Panc1 (cell line): ENCODE measurements around the gene DIS3L2. TPM values are rescaled to one million over a fixed set of nuclear protein-coding genes. Genes with fewer than 3 reads are reported as not detected.

ENCODE experiments used
- ATAC-seq: fragments of 200-7000 bp; cut with Tn5 transposase; 2 replicates; pipeline ENCODE4 v1.9.1; 2020; ENCODE audit warnings: mild to moderate bottlenecking, moderate library complexity
- BruUV-seq: library from RNA; stranded (reverse); fragments of 400-500 nt; replicated peaks from 2 replicates; lab custom pipeline; 2021; lab: Mats Ljungman, UMichigan
- CTCF ChIA-PET: fragments of 300-600 bp; sonication (Branson Sonifier 250); formaldehyde crosslinking; loops from one replicate; lab custom pipeline; 2022; ENCODE audit warnings: antibody characterized with exemption; lab: Charles Lee
- POLR2A ChIA-PET: fragments of 300-600 bp; sonication (Branson Sonifier 250); formaldehyde crosslinking; loops from one replicate; lab custom pipeline; 2022; ENCODE audit warnings: antibody characterized with exemption; lab: Charles Lee
- DNase-seq: peaks from one replicate; pipeline ENCODE4 v3.0.0-alpha.2; 2010; ENCODE audit warnings: low read depth, low spot score
- H3K27ac ChIP-seq: 2 replicates; pipeline ENCODE4 v1.5.1; 2011; ENCODE audit warnings: mild to moderate bottlenecking, low read length, inconsistent platforms
- H3K27me3 ChIP-seq: fragments of 200-500 bp; sonication (Bioruptor generic); 2 replicates; pipeline ENCODE4 v1.6.0; 2014; ENCODE audit warnings: low read length, inconsistent platforms; ENCODE audit not compliant: control insufficient read depth, insufficient read depth
- H3K36me3 ChIP-seq: fragments of 200-500 bp; sonication (Bioruptor generic); 2 replicates; pipeline ENCODE4 v1.5.1; 2014; ENCODE audit warnings: inconsistent platforms, mild to moderate bottlenecking, low read length, moderate library complexity; ENCODE audit not compliant: control insufficient read depth, insufficient read depth
- H3K4me1 ChIP-seq: 2 replicates; pipeline ENCODE4 v1.5.1; 2011; ENCODE audit warnings: inconsistent platforms, mild to moderate bottlenecking, low read length, moderate library complexity; ENCODE audit not compliant: control insufficient read depth, insufficient read depth
- H3K4me3 ChIP-seq, 2 experiments: 2 replicates each; pipeline ENCODE4 v1.5.1; 2011 to 2012; ENCODE audit warnings: low read depth in 2 of 2, low read length in 2 of 2, mild to moderate bottlenecking in 2 of 2, inconsistent platforms in 1 of 2, moderate library complexity in 1 of 2
- H3K9me3 ChIP-seq: fragments of 200-500 bp; sonication (Bioruptor generic); 2 replicates; pipeline ENCODE4 v1.5.1; 2014; ENCODE audit warnings: low read depth, mild to moderate bottlenecking, inconsistent platforms, low read length, moderate library complexity; ENCODE audit not compliant: control insufficient read depth, insufficient read depth
- POLR2AphosphoS5 ChIP-seq: IDR thresholded peaks from 2 replicates; pipeline ENCODE4 v1.6.1; 2012; ENCODE audit warnings: mild to moderate bottlenecking, low read depth, low read length, moderate library complexity
- SIN3A ChIP-seq: IDR thresholded peaks from 2 replicates; pipeline ENCODE4 v1.6.1; 2012; ENCODE audit warnings: low read depth, mild to moderate bottlenecking, low read length, moderate library complexity, borderline replicate concordance; ENCODE audit not compliant: insufficient read depth
- TCF7L2 ChIP-seq: IDR thresholded peaks from 2 replicates; pipeline ENCODE4 v1.6.1; 2011; ENCODE audit warnings: mild to moderate bottlenecking, low read depth, low read length, inconsistent platforms
- in situ Hi-C: cut with HindIII; loops from 2 replicates; pipeline ENCODE4 v1.10.0; 2016; ENCODE audit warnings: low sequenced_read_pairs, low pct_unique_long_range_greater_than_20kb
- intact Hi-C: fragments of 100-400 bp; cut with micrococcal nuclease; formaldehyde crosslinking; loops from one replicate; pipeline ENCODE4 v1.10.0; 2022; ENCODE audit not compliant: unreplicated experiment
- total RNA-seq: library from RNA; stranded (reverse); gene quantifications from one replicate; pipeline ENCODE4 v1.2.1, GENCODE V29; 2021; ENCODE audit not compliant: unreplicated experiment
- TF ChIP-seq, protein P1 (sequence below): fragments of 450-650 bp; IDR thresholded peaks from 2 replicates; pipeline ENCODE4 v1.5.1; 2017; ENCODE audit warnings: mild to moderate bottlenecking
- TF ChIP-seq, protein P2 (sequence below), 2 experiments: IDR thresholded peaks; 2 replicates each; pipeline ENCODE4 v1.6.1; 2011 to 2012; ENCODE audit warnings: low read depth in 2 of 2, control low read depth in 1 of 2, low read length in 1 of 2, mild to moderate bottlenecking in 1 of 2, moderate library complexity in 1 of 2; ENCODE audit not compliant: insufficient read depth in 1 of 2

Gene DIS3L2
- total RNA-seq, 1 experiment from 2014 or later: 28.1 TPM

GRCh38 chr2:232249096-232249495, 287.6 kb downstream of the DIS3L2 start:
- ATAC-seq: no peak
- ChIA-PET CTCF (no interaction called here), POLR2A (no interaction called here)
- DNase-seq: no peak
- Histone ChIP-seq H3K4me1 (no peaks in the 10 kb centered on the region), H3K9me3 (no peaks in the 10 kb centered on the region), H3K27me3 (no peaks in the 10 kb centered on the region), H3K4me3 (no peak overlapping the region), H3K36me3 (no peaks in the 10 kb centered on the region; the same call in 1 of the 2 replicates), H3K27ac (no peak overlapping the region)
- intact Hi-C loops (no loop called here), in situ Hi-C loops (no loop called here)
- no peak for TF ChIP-seq SIN3A
- TF ChIP-seq, protein P1, sequence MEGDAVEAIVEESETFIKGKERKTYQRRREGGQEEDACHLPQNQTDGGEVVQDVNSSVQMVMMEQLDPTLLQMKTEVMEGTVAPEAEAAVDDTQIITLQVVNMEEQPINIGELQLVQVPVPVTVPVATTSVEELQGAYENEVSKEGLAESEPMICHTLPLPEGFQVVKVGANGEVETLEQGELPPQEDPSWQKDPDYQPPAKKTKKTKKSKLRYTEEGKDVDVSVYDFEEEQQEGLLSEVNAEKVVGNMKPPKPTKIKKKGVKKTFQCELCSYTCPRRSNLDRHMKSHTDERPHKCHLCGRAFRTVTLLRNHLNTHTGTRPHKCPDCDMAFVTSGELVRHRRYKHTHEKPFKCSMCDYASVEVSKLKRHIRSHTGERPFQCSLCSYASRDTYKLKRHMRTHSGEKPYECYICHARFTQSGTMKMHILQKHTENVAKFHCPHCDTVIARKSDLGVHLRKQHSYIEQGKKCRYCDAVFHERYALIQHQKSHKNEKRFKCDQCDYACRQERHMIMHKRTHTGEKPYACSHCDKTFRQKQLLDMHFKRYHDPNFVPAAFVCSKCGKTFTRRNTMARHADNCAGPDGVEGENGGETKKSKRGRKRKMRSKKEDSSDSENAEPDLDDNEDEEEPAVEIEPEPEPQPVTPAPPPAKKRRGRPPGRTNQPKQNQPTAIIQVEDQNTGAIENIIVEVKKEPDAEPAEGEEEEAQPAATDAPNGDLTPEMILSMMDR: no peak
- BruUV-seq: no TSS peak

GRCh38 chr2:232250246-232251175, 289.0 kb downstream of the DIS3L2 start:
- intact Hi-C loops: no loop called here
- TF ChIP-seq, protein P1: no peak
- TF ChIP-seq SIN3A (no peak), POLR2AphosphoS5 (no peak), TCF7L2 (no peak)
- TF ChIP-seq, protein P2, sequence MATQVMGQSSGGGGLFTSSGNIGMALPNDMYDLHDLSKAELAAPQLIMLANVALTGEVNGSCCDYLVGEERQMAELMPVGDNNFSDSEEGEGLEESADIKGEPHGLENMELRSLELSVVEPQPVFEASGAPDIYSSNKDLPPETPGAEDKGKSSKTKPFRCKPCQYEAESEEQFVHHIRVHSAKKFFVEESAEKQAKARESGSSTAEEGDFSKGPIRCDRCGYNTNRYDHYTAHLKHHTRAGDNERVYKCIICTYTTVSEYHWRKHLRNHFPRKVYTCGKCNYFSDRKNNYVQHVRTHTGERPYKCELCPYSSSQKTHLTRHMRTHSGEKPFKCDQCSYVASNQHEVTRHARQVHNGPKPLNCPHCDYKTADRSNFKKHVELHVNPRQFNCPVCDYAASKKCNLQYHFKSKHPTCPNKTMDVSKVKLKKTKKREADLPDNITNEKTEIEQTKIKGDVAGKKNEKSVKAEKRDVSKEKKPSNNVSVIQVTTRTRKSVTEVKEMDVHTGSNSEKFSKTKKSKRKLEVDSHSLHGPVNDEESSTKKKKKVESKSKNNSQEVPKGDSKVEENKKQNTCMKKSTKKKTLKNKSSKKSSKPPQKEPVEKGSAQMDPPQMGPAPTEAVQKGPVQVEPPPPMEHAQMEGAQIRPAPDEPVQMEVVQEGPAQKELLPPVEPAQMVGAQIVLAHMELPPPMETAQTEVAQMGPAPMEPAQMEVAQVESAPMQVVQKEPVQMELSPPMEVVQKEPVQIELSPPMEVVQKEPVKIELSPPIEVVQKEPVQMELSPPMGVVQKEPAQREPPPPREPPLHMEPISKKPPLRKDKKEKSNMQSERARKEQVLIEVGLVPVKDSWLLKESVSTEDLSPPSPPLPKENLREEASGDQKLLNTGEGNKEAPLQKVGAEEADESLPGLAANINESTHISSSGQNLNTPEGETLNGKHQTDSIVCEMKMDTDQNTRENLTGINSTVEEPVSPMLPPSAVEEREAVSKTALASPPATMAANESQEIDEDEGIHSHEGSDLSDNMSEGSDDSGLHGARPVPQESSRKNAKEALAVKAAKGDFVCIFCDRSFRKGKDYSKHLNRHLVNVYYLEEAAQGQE (IDR thresholded peaks at IDR 0.05; ENCODE audit: insufficient read depth in 1 of 2, low read depth in 2 of 2, low read length in 1 of 2): no peak
- ChIA-PET CTCF (no interaction called here), POLR2A (interaction anchor here (0.5 to 0.7 kb wide), 2 partner anchors 58 to 383 kb away, joined by 3 to 4 read pairs; no protein-coding TSS in a partner anchor)
- no peak overlapping the region for H3K27ac ChIP-seq
- TSS peak; percentile 35 for BruUV-seq
- no peaks in the 10 kb centered on the region; the same call in 1 of the 2 replicates for H3K36me3 ChIP-seq
- H3K27me3 ChIP-seq: no peaks in the 10 kb centered on the region
- in situ Hi-C loops: no loop called here
- H3K4me3 ChIP-seq: no peak overlapping the region
- no peaks in the 10 kb centered on the region for H3K4me1 ChIP-seq
- H3K9me3 ChIP-seq: no peaks in the 10 kb centered on the region
- ATAC-seq (no peak), DNase-seq (no peak)
